ENCODE measurements around the gene GTF2H1. TPM values are rescaled to one million over a fixed set of nuclear protein-coding genes. Genes with fewer than 3 reads are reported as not detected.
"Not testable (repeated sequence)": the region's sequence is repeated elsewhere in the genome, so short reads cannot be mapped to it uniquely, and the experiment has no call there.

Gene GTF2H1
- total RNA-seq, 1 experiment from 2014 or later: 83.4 TPM

DNA sequence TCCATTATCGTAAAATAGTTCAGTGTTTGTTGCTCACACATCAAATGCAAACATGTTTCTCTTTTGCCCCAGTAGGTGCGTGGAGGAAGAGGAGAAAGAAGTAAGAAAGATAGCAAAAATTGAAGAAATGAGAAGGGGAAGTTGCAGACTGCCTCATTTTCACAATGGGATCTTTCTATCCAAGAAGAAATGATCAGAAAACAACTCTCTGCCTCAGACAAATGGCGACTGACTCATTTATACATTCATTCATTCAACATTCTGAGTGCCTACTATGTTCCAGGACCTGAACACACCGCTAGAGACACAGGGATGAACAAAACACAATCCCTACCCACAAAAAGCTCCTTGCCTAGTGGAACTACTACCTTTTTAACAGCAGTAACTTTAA, 794 bp upstream of the GTF2H1 start:
- ChIA-PET CTCF (interaction anchor here (0.6 to 2.6 kb wide), 5 partner anchors 9 to 1630 kb away, joined by 3 to 12 read pairs (median 3); no protein-coding TSS in a partner anchor), POLR2A (interaction anchor here (0.6 to 4.8 kb wide), 29 partner anchors 9 to 789 kb away, joined by 3 to 239 read pairs (median 4); partner anchors contain the start of genes LDHA, SAA1 and TSG101)
- no peak for DNase-seq (ENCODE audit: unreplicated experiment)
- BruUV-seq (replicated peaks): TSS peak; percentile 75
- Mint-ChIP-seq H3K27me3 (ENCODE audit: insufficient read depth, unreplicated experiment) (no peaks in the 10 kb centered on the region), H3K4me3 (ENCODE audit: unreplicated experiment) (peak overlapping the region; percentile 92), H3K9me3 (ENCODE audit: unreplicated experiment) (no peaks in the 10 kb centered on the region), H3K27ac (ENCODE audit: low read depth, unreplicated experiment) (peak overlapping the region; percentile 100), H3K4me1 (ENCODE audit: insufficient read depth, unreplicated experiment) (peaks cover 57% of the 10 kb centered on the region), H3K36me3 (ENCODE audit: insufficient read depth, unreplicated experiment) (peaks cover 42% of the 10 kb centered on the region)
- intact Hi-C loops (cut with micrococcal nuclease): loop anchor here (10.0 kb wide), 1 partner anchor 203 kb away; the partner anchor contains the start of gene TSG101
- no peak for TF ChIP-seq CTCF (IDR thresholded peaks at IDR 0.05; ENCODE audit: unreplicated experiment)

GRCh38 chr11:18322818-18323570, 627 bp downstream of the GTF2H1 start:
- H3K36me3 Mint-ChIP-seq (ENCODE audit: insufficient read depth, unreplicated experiment): peaks cover 41% of the 10 kb centered on the region

GRCh38 chr11:18323881-18324280, 1.5 kb downstream of the GTF2H1 start:
- H3K9me3 Mint-ChIP-seq (ENCODE audit: unreplicated experiment); H3K27me3 Mint-ChIP-seq (ENCODE audit: insufficient read depth, unreplicated experiment); DNase-seq (ENCODE audit: unreplicated experiment); BruUV-seq (replicated peaks): not testable (repeated sequence)
- intact Hi-C loops (cut with micrococcal nuclease): loop anchor here (2.0 to 10.0 kb wide), 3 partner anchors 71 to 201 kb away; partner anchors contain the start of genes LDHA and TSG101
- CTCF ChIA-PET: interaction anchor here (0.6 kb wide), 1 partner anchor 542 kb away, joined by 4 read pairs; no protein-coding TSS in a partner anchor
- Mint-ChIP-seq H3K4me3 (ENCODE audit: unreplicated experiment) (peak overlapping the region; percentile 92), H3K36me3 (ENCODE audit: insufficient read depth, unreplicated experiment) (peaks cover 42% of the 10 kb centered on the region), H3K4me1 (ENCODE audit: insufficient read depth, unreplicated experiment) (peaks cover 47% of the 10 kb centered on the region), H3K27ac (ENCODE audit: low read depth, unreplicated experiment) (peak overlapping the region; percentile 47)
- POLR2A ChIA-PET: interaction anchor here (1.0 kb wide), 1 partner anchor 36 kb away, joined by 4 read pairs; no protein-coding TSS in a partner anchor

More at GRCh38 chr11:18322818-18323570, 627 bp downstream of the GTF2H1 start:
- ChIA-PET CTCF (interaction anchor here (1.1 to 2.6 kb wide), 4 partner anchors 10 to 79 kb away, joined by 3 to 12 read pairs (median 4); no protein-coding TSS in a partner anchor), POLR2A (interaction anchor here (0.7 to 4.8 kb wide), 16 partner anchors 12 to 208 kb away, joined by 3 to 239 read pairs (median 4); partner anchors contain the start of genes LDHA and TSG101)
- Mint-ChIP-seq H3K4me3 (ENCODE audit: unreplicated experiment) (peak overlapping the region; percentile 92), H3K27me3 (ENCODE audit: insufficient read depth, unreplicated experiment) (no peaks in the 10 kb centered on the region), H3K4me1 (ENCODE audit: insufficient read depth, unreplicated experiment) (peaks cover 56% of the 10 kb centered on the region), H3K9me3 (ENCODE audit: unreplicated experiment) (no peaks in the 10 kb centered on the region), H3K27ac (ENCODE audit: low read depth, unreplicated experiment) (peak overlapping the region; percentile 100)
- TSS peak; percentile 46 for BruUV-seq (replicated peaks)
- intact Hi-C loops (cut with micrococcal nuclease): loop anchor here (2.0 to 10.0 kb wide), 3 partner anchors 72 to 202 kb away; partner anchors contain the start of genes LDHA and TSG101
- no peak for TF ChIP-seq CTCF (IDR thresholded peaks at IDR 0.05; ENCODE audit: unreplicated experiment)
- DNase-seq (ENCODE audit: unreplicated experiment): peak; percentile 11

- no peaks in the 10 kb centered on the region for H3K27me3 Mint-ChIP-seq (ENCODE audit: insufficient read depth, unreplicated experiment)
- H3K36me3 Mint-ChIP-seq (ENCODE audit: insufficient read depth, unreplicated experiment): peaks cover 42% of the 10 kb centered on the region
- peak overlapping the region; percentile 47 for H3K27ac Mint-ChIP-seq (ENCODE audit: low read depth, unreplicated experiment)
- CTCF ChIA-PET: interaction anchor here (0.5 to 0.6 kb wide), 2 partner anchors 82 to 542 kb away, joined by 3 to 4 read pairs; no protein-coding TSS in a partner anchor
- no peak for TF ChIP-seq CTCF (IDR thresholded peaks at IDR 0.05; ENCODE audit: unreplicated experiment)
- peaks cover 47% of the 10 kb centered on the region for H3K4me1 Mint-ChIP-seq (ENCODE audit: insufficient read depth, unreplicated experiment)
- intact Hi-C loops (cut with micrococcal nuclease): loop anchor here (10.0 kb wide), 1 partner anchor 200 kb away; the partner anchor contains the start of gene TSG101
- POLR2A ChIA-PET: interaction anchor here (1.0 kb wide), 1 partner anchor 36 kb away, joined by 4 read pairs; no protein-coding TSS in a partner anchor
- H3K4me3 Mint-ChIP-seq (ENCODE audit: unreplicated experiment): peak overlapping the region; percentile 92
- H3K9me3 Mint-ChIP-seq (ENCODE audit: unreplicated experiment): no peaks in the 10 kb centered on the region
- no peak for DNase-seq (ENCODE audit: unreplicated experiment)
- BruUV-seq (replicated peaks): no TSS peak
These were observed 2.0 kb downstream of the GTF2H1 start for GRCh38 chr11:18324381-18324780.
